ENCODE results near the gene PLXNB3. TPM values are rescaled to one million over a fixed set of nuclear protein-coding genes. Genes with fewer than 3 reads are reported as not detected.

PLXNB3 gene
- total RNA-seq, 2 experiments from 2014 or later, result not detected

GRCh38 chrX:153777261-153778090 is 13.4 kb downstream of the PLXNB3 start:
- H3K79me2 ChIP-seq (ENCODE audit: insufficient read depth, low read depth, low read length), result no peaks in the 10 kb centered on the region
- no TSS peak for BruUV-seq (replicated peaks)
- CTCF ChIA-PET (ENCODE audit: unreplicated experiment), result no interaction called here
- H3K4me2 ChIP-seq (ENCODE audit: low read length), result no peak overlapping the region
- intact Hi-C loops (cut with micrococcal nuclease; ENCODE audit: unreplicated experiment), result no loop called here
- no peak for TF ChIP-seq EZH2phosphoT487 (IDR thresholded peaks at IDR 0.05; ENCODE audit: borderline replicate concordance, low read depth, low read length)
- no peak for TF ChIP-seq CTCF (conservative IDR thresholded peaks at IDR 0.05; ENCODE audit: low read length)
- no peaks in the 10 kb centered on the region for H3K9me3 ChIP-seq (ENCODE audit: low read length)
- H3K4me1 ChIP-seq (ENCODE audit: insufficient read depth, low read length, poor library complexity, severe bottlenecking), result peaks cover 3% of the 10 kb centered on the region
- H3K36me3 ChIP-seq (ENCODE audit: insufficient read depth, low read length), result no peaks in the 10 kb centered on the region
- H3K4me3 ChIP-seq (ENCODE audit: low read depth, low read length, poor library complexity, severe bottlenecking), result no peak overlapping the region
- H4K20me1 ChIP-seq (ENCODE audit: insufficient read depth, low read length), result no peaks in the 10 kb centered on the region
- no peak overlapping the region for H2AFZ ChIP-seq (ENCODE audit: low read length)
- no peak overlapping the region for H3K27ac ChIP-seq (ENCODE audit: low read depth, low read length, poor library complexity, severe bottlenecking)
- POLR2A ChIA-PET, result no interaction called here
- DNase-seq (ENCODE audit: low spot score), result no peak
- H3K9me2 ChIP-seq (ENCODE audit: insufficient read depth, low read length), result no peaks in the 10 kb centered on the region

- Histone ChIP-seq H3K9me3 (ENCODE audit: low read length) (no peaks in the 10 kb centered on the region), H3K4me3 (ENCODE audit: low read depth, low read length, poor library complexity, severe bottlenecking) (no peak overlapping the region), H3K4me1 (ENCODE audit: insufficient read depth, low read length, poor library complexity, severe bottlenecking) (peaks cover 3% of the 10 kb centered on the region), H4K20me1 (ENCODE audit: insufficient read depth, low read length) (no peaks in the 10 kb centered on the region), H3K27ac (ENCODE audit: low read depth, low read length, poor library complexity, severe bottlenecking) (no peak overlapping the region), H3K79me2 (ENCODE audit: insufficient read depth, low read depth, low read length) (no peaks in the 10 kb centered on the region), H3K4me2 (ENCODE audit: low read length) (no peak overlapping the region), H3K9me2 (ENCODE audit: insufficient read depth, low read length) (no peaks in the 10 kb centered on the region), H3K36me3 (ENCODE audit: insufficient read depth, low read length) (no peaks in the 10 kb centered on the region), H2AFZ (ENCODE audit: low read length) (no peak overlapping the region)
- ChIA-PET POLR2A (no interaction called here), CTCF (ENCODE audit: unreplicated experiment) (no interaction called here)
- intact Hi-C loops (cut with micrococcal nuclease; ENCODE audit: unreplicated experiment), result no loop called here
- no peak for DNase-seq (ENCODE audit: low spot score)
- no TSS peak for BruUV-seq (replicated peaks)
- TF ChIP-seq CTCF (conservative IDR thresholded peaks at IDR 0.05; ENCODE audit: low read length), result no peak
- no peak for TF ChIP-seq EZH2phosphoT487 (IDR thresholded peaks at IDR 0.05; ENCODE audit: borderline replicate concordance, low read depth, low read length)
Observed at GRCh38 chrX:153778181-153778580, 14.1 kb downstream of the PLXNB3 start.

- Histone ChIP-seq H2AFZ (ENCODE audit: low read length) (no peak overlapping the region), H3K36me3 (ENCODE audit: insufficient read depth, low read length) (no peaks in the 10 kb centered on the region), H3K4me3 (ENCODE audit: low read depth, low read length, poor library complexity, severe bottlenecking) (no peak overlapping the region), H3K79me2 (ENCODE audit: insufficient read depth, low read depth, low read length) (no peaks in the 10 kb centered on the region), H3K4me2 (ENCODE audit: low read length) (no peak overlapping the region), H3K9me3 (ENCODE audit: low read length) (no peaks in the 10 kb centered on the region), H3K27ac (ENCODE audit: low read depth, low read length, poor library complexity, severe bottlenecking) (no peak overlapping the region), H3K9me2 (ENCODE audit: insufficient read depth, low read length) (no peaks in the 10 kb centered on the region), H3K4me1 (ENCODE audit: insufficient read depth, low read length, poor library complexity, severe bottlenecking) (peaks cover 3% of the 10 kb centered on the region), H4K20me1 (ENCODE audit: insufficient read depth, low read length) (no peaks in the 10 kb centered on the region)
- ChIA-PET POLR2A (no interaction called here), CTCF (ENCODE audit: unreplicated experiment) (no interaction called here)
- no TSS peak for BruUV-seq (replicated peaks)
- DNase-seq (ENCODE audit: low spot score), result no peak
- intact Hi-C loops (cut with micrococcal nuclease; ENCODE audit: unreplicated experiment), result no loop called here
- TF ChIP-seq CTCF (conservative IDR thresholded peaks at IDR 0.05; ENCODE audit: low read length) (peak; percentile 41; the same call in 1 of the 2 replicates), EZH2phosphoT487 (IDR thresholded peaks at IDR 0.05; ENCODE audit: borderline replicate concordance, low read depth, low read length) (no peak)
Observed at GRCh38 chrX:153778684-153779101, 14.6 kb downstream of the PLXNB3 start.

All from OCI-LY7 (cell line).